GM12892 (cell line): ENCODE data around the gene KCNQ1OT1.

Source experiments
- POLR2A ChIP-seq: IDR thresholded peaks from 2 replicates; pipeline ENCODE4 v1.6.1; 2011; ENCODE audit warnings: low read depth, low read length, control low read depth
- TAF1 ChIP-seq: IDR thresholded peaks from 2 replicates; pipeline ENCODE4 v1.6.1; 2011; ENCODE audit warnings: low read depth, mild to moderate bottlenecking, control low read depth, low read length, borderline replicate concordance

GRCh38 chr11:2672553-2673249, 27.1 kb downstream of the KCNQ1OT1 start:
- TF ChIP-seq POLR2A = no peak
- no peak for TF ChIP-seq TAF1
